ENCODE results near the gene TPRA1. TPM values are rescaled to one million over a fixed set of nuclear protein-coding genes. Genes with fewer than 3 reads are reported as not detected.

TPRA1 gene
- 10 to 100 TPM; 26.6 to 28.0 TPM for total RNA-seq

- peak within 1 kb of the TSS; percentile 93 for H3K27ac Mint-ChIP-seq
- H3K4me3 Mint-ChIP-seq: peak within 1 kb of the TSS; percentile 83
- ChIA-PET POLR2A (interaction anchor here (0.6 to 2.7 kb wide), 8 partner anchors 9 to 521 kb away, joined by 3 to 14 read pairs (median 5); no protein-coding TSS in a partner anchor), CTCF (interaction anchor here (0.9 to 8.8 kb wide), 2 partner anchors 16 to 43 kb away, joined by 3 to 86 read pairs; no protein-coding TSS in a partner anchor)
- H3K27me3 Mint-ChIP-seq: no peaks in the 10 kb centered on the region
- H3K4me1 Mint-ChIP-seq (ENCODE audit: low read depth): peaks cover 20% of the 10 kb centered on the region
- no peaks in the 10 kb centered on the region for H3K9me3 Mint-ChIP-seq
- TF ChIP-seq CTCF (IDR thresholded peaks at IDR 0.05): no peak
- H3K36me3 Mint-ChIP-seq (ENCODE audit: low read depth): peaks cover 2% of the 10 kb centered on the region
- DNase-seq (peak; percentile 86), ATAC-seq (peak; percentile 85)
- intact Hi-C loops (cut with micrococcal nuclease): no loop called here
Measured at GRCh38 chr3:127590593-127591465, at the start of gene TPRA1. Gene TPRA1 (minus strand): TSS chr3:127590733. CDS start chr3:127580146, 10,587 bp downstream.

- ATAC-seq (no peak), DNase-seq (no peak)
- intact Hi-C loops (cut with micrococcal nuclease): no loop called here
- peaks cover 5% of the 10 kb centered on the region for H3K27me3 Mint-ChIP-seq
- H3K36me3 Mint-ChIP-seq (ENCODE audit: low read depth): no peaks in the 10 kb centered on the region
- ChIA-PET POLR2A (interaction anchor here (0.8 to 1.0 kb wide), 2 partner anchors 10 to 32 kb away, joined by 3 read pairs; no protein-coding TSS in a partner anchor), CTCF (no interaction called here)
- H3K4me3 Mint-ChIP-seq: no peak overlapping the region
- H3K27ac Mint-ChIP-seq: no peak overlapping the region
- H3K4me1 Mint-ChIP-seq (ENCODE audit: low read depth): peaks cover 8% of the 10 kb centered on the region
- no peaks in the 10 kb centered on the region for H3K9me3 Mint-ChIP-seq
- TF ChIP-seq CTCF (IDR thresholded peaks at IDR 0.05): no peak
Measured at GRCh38 chr3:127640042-127640355, 49.5 kb upstream of the TPRA1 start.

- DNase-seq: no peak
- TF ChIP-seq CTCF (IDR thresholded peaks at IDR 0.05): no peak
- Mint-ChIP-seq H3K4me3 (no peak overlapping the region), H3K4me1 (ENCODE audit: low read depth) (peaks cover 8% of the 10 kb centered on the region), H3K9me3 (no peaks in the 10 kb centered on the region), H3K36me3 (ENCODE audit: low read depth) (no peaks in the 10 kb centered on the region), H3K27me3 (peaks cover 5% of the 10 kb centered on the region), H3K27ac (no peak overlapping the region)
- no peak for ATAC-seq
- ChIA-PET CTCF (interaction anchor here (0.9 kb wide), 1 partner anchor 12 kb away, joined by 3 read pairs; no protein-coding TSS in a partner anchor), POLR2A (interaction anchor here (0.8 to 1.0 kb wide), 2 partner anchors 10 to 33 kb away, joined by 3 read pairs; no protein-coding TSS in a partner anchor)
- intact Hi-C loops (cut with micrococcal nuclease): no loop called here
Measured at GRCh38 chr3:127639173-127640041, 48.9 kb upstream of the TPRA1 start.

- H3K27ac Mint-ChIP-seq: no peak overlapping the region
- H3K27me3 Mint-ChIP-seq: peaks cover 5% of the 10 kb centered on the region
- DNase-seq (no peak), ATAC-seq (no peak)
- H3K9me3 Mint-ChIP-seq: no peaks in the 10 kb centered on the region
- no peaks in the 10 kb centered on the region for H3K36me3 Mint-ChIP-seq (ENCODE audit: low read depth)
- intact Hi-C loops (cut with micrococcal nuclease): no loop called here
- ChIA-PET CTCF (interaction anchor here (0.6 to 2.3 kb wide), 2 partner anchors 41 to 63 kb away, joined by 3 to 9 read pairs; no protein-coding TSS in a partner anchor), POLR2A (interaction anchor here (0.9 to 2.5 kb wide), 2 partner anchors 14 to 40 kb away, joined by 3 to 10 read pairs; partner anchors contain the start of gene MCM2)
- no peak for TF ChIP-seq CTCF (IDR thresholded peaks at IDR 0.05)
- H3K4me3 Mint-ChIP-seq: no peak overlapping the region
- H3K4me1 Mint-ChIP-seq (ENCODE audit: low read depth): peaks cover 8% of the 10 kb centered on the region
Measured at GRCh38 chr3:127637971-127638370, 47.4 kb upstream of the TPRA1 start.

Measured in activated CD8-positive, alpha-beta T cell treated with anti-CD3 and anti-CD28 coated beads for 36 hours (primary cell).